OCI-LY3 (cell line): ENCODE measurements around the gene GOLGA5.

Experiments
- EZH2phosphoT487 ChIP-seq: fragments of 200-600 bp; shearing (Covaris generic); IDR thresholded peaks from 2 replicates; pipeline ENCODE4 v1.6.1; 2018; ENCODE audit warnings: antibody characterized with exemption, mixed run types, low read depth
- TF ChIP-seq, protein P1 (sequence below): fragments of 200-600, 300-600 bp; sonication (generic); IDR thresholded peaks from 2 replicates; pipeline ENCODE4 v1.5.1; 2014; ENCODE audit warnings: antibody characterized with exemption, low read length, low read depth

DNA sequence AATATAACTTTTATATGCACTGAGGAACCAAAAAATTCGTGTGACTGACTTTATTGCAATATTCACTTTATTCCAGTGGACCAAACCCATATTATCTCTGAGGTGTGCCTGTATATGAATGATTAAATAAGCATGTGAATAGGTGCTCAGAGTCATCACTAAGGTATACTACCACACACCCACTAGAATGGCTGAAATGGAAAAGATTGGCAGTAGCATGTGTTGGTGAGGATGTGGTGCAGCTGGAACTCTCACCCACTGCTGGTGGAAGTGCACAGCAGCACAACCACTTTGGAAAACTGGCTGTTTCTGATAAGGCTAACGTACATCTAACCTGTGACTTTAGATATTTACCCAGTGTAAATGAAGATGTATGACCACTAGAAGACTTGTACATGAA lies 36.8 kb downstream of the GOLGA5 start:
- TF ChIP-seq, protein P1, sequence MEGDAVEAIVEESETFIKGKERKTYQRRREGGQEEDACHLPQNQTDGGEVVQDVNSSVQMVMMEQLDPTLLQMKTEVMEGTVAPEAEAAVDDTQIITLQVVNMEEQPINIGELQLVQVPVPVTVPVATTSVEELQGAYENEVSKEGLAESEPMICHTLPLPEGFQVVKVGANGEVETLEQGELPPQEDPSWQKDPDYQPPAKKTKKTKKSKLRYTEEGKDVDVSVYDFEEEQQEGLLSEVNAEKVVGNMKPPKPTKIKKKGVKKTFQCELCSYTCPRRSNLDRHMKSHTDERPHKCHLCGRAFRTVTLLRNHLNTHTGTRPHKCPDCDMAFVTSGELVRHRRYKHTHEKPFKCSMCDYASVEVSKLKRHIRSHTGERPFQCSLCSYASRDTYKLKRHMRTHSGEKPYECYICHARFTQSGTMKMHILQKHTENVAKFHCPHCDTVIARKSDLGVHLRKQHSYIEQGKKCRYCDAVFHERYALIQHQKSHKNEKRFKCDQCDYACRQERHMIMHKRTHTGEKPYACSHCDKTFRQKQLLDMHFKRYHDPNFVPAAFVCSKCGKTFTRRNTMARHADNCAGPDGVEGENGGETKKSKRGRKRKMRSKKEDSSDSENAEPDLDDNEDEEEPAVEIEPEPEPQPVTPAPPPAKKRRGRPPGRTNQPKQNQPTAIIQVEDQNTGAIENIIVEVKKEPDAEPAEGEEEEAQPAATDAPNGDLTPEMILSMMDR, result no peak
- TF ChIP-seq EZH2phosphoT487, result no peak
